Retina (tissue), 1 donor: ENCODE data around the gene ANKRD33.
A peak's percentile ranks its signal among the peaks of the same experiment; 100 is the strongest.

Experiments
- DNase-seq: peaks from one replicate; pipeline ENCODE4 v3.0.0-alpha.2; 2016

Gene ANKRD33

DNA sequence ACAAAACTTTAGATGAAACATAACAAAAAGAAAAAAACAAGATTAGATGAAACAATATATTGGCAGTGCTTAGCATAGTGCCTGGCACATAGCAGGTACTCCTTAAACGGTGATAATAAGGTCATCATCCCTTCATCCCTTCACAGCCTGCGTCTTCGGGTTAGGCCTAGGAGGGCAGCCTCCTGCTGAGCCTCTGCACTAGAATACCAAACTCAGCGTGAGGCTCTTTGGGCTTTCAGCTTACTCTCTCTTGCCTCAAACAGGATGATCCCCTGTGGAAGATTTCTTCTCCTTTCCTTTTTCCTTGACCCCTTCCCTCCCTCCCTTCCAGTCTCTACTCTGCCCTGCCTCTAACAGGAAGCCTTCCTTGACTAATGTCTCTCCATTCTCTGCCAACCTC, 25.0 kb upstream of the ANKRD33 start:
- DNase-seq, result no peak

GRCh38 chr12:51863363-51863932, 24.5 kb upstream of the ANKRD33 start:
- peak; percentile 64 for DNase-seq

DNA sequence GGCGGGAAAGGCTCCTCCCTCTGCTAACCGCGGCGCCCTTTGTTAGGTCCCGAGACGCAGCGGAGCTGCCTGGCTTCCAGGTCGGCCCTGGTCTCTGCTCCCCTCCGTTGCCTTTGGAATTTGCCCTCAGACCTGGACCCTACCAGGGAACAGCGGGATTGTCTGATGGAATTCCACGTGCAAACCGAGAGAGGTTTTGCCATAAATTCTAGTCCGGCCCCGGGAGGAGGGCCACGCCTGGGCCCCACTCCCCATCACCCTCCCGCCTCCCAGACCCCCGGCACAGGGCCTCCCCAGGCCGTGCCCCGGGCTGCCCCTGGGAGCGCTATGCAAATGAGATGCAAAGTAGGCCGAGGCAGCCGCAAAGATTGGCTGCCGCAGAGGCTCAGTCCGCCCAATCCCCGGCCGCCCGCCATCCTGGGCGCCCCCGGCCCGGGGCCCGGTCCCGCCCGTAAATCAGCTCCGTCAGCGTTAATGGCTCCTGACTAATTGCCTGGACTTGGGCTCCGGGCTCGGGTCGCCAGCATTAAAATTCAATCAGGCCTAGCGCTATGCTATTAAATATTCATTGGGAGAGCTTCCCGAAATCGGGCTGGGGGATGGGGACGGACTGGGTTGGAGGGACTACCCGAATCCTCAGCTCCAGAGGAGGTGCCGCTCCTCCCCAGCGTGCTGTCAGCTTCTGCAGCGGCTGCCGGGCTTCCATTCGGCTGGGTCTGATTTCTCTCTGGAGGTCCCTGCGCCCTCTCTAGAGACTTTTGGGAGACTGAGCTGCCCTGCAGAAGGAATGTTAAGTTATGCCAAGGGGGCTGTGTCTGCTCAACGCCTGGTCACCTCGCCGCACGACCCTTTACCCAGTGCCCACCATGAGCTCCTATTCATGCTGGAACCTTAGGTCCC, 23.7 kb upstream of the ANKRD33 start:
- peak; percentile 92 for DNase-seq

GRCh38 chr12:51864833-51865670, 22.9 kb upstream of the ANKRD33 start:
- DNase-seq, result peak; percentile 75

DNA sequence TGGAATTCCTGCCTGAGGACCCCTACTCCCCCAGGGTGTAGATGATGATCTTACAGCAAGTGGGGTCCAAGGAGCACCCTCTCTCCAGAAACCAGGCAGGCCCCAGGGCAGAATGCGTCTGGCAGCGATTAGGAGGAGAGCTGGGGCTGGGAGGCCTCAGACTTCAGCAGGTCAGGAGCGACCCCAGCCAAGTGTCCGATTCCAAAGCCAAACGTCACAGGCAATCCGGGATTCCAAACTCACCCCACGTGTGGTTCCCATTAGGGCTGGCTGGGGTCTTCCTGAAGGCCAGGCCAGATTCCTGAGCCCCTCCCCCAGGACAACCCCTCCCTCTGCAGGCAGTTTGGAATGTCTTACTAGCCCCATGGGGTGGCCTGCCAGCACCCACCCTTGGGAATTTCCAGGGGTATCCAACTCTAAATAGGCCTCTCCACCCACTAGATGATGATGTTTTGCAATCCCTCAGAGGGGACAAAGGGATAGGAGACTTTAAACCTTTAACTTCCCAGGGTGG, 22.1 kb upstream of the ANKRD33 start:
- no peak for DNase-seq

GRCh38 chr12:51866324-51866723, 21.6 kb upstream of the ANKRD33 start:
- no peak for DNase-seq

DNA sequence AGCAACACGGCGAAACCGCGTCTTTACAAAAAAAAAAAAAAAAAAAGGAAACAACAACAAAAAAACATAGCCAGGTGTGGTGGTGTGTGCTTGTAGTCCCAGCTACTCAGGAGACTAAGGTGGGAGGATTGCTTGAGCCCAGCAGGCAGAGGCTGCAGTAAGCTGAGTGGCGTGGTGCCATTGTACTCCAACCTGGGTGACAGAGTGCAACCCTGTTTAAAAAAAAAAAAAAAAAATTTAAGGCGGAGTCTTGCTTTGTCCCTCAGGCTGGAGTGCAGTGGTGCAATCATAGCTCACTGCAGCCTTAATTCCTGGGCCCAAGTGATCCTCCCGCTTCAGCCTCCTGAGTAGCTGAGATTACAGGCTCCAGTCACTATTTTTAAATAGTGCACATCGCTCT, 21.1 kb upstream of the ANKRD33 start:
- no peak for DNase-seq

- no peak for DNase-seq
Measured at GRCh38 chr12:51867371-51867770, 20.5 kb upstream of the ANKRD33 start.

GRCh38 chr12:51867796-51868428, 20.0 kb upstream of the ANKRD33 start:
- DNase-seq, result no peak

DNA sequence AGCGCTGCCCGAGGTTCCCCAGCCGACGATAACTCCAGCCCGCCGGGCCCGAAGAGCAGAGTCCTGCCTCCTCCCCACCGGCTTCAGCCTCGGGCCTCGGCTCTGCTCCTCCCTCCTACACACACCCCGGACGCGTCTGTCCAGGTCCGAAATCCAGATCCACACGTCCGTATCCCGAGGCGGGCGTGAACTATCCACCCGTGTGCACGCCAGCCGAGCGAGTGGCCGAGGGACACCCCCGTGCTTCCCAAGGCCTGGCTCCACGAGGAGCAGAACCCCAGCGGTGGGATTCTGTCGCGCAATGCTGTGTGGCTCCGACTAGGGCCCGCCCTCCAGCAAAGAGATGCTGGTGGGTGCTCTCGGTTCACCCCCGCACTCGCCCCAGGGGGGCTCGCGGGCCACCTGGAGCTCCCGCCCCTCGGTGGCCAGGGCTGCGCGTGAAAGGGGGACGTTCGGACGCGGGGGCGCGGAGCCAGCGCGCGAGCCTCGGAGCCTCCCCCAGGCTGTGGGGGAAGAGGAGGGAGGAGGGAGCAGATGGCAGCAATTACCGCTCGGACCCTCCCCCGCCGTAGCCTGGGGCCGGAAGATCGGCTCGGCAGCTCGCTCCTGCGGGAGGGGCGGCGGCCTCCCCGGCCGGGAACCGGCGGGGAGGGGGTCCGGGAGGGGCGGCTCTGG, 18.9 kb upstream of the ANKRD33 start:
- peak; percentile 85 for DNase-seq

DNA sequence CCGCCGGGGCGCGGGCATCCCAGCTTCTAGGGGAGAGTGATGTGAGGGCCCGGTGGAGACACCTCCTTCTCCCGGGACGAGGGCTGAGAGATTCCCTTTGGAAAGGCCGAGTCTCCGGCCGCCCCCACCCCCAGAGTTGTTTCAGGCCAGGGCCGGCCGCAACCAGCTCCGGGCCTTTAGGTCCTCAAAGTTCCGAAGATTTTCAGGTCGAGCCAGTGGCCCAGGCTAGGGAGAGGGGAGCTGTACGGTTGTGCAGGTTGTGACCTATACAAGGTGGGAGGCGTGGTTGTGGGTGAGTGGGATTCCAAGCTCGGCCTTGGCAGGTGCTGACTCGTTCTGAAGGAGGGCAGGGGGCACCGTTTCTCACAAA, 18.4 kb upstream of the ANKRD33 start:
- peak; percentile 60 for DNase-seq

GRCh38 chr12:51869931-51870330, 18.0 kb upstream of the ANKRD33 start:
- DNase-seq, result no peak

DNA sequence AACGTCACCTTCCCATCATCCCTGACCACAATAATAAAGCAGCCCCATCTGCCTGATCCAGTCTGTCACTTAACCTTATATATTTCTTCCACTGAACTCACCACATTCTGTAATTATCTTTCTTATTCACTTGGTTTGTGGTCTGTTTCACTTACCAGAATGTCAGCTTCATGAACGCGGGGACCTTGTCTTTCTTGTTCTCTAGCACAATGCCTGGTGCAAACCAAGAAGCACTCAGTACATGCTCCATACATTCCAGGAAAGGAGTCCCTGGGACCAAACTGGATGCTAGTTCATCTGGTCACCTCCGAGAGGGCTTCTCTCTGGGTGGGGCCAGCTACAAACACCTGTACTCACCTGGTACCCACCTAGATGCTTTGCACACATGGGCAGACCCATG, 17.4 kb upstream of the ANKRD33 start:
- DNase-seq, result no peak

DNA sequence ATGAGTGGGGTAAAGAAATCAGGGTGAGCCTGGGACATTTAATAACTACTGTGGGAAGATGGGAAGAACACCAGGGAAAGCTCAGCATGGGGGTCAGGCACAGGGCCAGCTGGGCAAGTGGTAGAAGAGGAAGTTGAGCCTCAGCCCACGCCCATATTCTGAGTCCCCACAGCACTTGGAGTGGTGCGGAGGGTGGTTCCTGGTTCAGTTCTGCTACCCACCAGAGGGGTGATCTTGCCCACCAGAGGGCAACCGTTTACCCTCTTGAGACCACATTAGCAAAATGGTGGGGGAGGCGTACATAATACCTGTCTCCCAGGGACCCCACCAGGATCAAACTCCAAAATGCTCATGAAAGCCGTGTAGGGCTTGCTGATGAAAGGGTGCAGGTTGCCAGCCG, 16.8 kb upstream of the ANKRD33 start:
- no peak for DNase-seq

DNA sequence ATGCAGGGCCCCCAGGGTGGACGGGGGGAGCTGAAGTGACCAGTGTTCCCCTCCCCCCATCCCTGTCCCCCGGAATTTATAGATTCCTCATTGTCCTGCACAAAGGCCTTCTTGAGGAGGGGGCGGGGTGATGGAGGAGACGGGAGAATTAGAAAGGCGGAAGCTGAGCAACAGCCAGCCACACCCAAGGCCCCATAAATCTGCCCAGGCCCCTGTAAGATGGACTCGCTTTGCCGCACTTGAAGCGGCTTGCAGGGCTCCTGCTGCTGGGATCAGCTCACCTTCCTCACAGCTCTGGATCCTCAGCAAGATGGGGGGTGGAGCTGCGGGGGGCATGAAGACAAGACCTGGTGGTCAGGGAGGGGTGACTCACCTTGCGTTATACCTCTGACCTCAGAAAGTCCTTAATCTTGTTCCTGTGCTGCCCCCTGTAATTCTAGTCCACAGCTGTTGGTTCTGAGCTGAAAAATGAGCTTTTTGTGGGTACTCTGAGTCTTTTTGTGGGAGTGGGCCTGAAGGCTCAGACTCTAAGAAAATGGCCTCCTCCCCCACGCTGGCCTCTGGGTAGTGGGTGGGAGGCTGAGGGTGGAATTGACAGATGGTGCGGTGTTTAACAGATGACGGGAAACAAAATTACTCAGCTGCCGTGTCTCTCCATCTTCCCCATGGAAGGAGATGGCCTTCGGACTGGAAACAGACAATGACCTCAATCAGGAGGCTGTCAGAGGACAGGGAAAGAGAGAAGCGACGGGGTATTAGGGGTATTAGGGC, 15.8 kb upstream of the ANKRD33 start:
- no peak for DNase-seq

DNA sequence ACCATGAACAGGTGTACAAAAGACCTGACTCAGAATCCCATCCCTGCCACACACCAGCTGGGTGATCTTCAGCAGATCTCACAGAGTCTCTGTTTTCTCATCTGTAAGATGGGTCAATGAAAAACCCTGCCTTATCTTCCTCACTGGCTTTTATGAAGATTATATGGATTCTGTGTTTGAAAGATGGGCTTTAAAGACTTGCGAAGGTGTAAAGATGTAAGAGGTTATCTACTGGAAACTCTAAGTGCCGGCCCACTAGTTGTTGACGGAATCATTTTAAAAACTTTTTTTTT, 15.3 kb upstream of the ANKRD33 start:
- no peak for DNase-seq

DNA sequence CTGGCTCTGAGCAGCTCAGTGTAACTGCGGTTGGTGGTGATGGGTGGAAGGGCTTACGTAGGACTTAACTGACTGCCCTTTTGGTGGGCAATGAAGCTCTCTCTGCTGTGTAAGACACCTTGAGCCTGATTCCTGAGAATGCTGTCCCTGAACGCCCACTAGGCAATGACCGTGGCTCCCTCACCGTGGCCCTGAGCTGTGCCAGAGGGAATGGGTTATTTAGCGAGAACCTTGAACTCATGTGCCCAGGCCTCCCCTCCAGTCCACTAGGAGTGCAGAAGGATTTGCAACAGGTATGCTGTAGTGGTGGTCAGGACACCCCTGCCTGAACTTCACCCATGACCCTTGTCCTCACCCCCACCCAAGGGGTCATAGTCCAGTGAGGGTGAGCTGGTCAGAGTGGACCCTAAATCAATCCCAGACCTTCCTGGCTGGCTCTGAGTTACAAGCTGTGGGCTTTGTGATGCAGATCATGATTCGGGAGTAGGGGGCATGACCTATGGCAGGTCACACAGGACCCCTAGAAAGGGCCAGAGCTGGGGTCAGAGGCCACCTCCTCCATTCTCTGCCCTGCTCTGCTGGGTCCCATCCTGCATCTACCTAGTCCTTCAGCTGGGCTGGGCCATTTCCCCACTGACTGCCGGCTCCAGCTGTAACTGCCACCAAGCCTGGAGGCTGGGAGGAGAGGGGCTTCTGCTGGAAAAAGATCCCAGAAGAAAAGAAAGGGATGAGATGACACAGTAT, 14.5 kb upstream of the ANKRD33 start:
- DNase-seq, result no peak

DNA sequence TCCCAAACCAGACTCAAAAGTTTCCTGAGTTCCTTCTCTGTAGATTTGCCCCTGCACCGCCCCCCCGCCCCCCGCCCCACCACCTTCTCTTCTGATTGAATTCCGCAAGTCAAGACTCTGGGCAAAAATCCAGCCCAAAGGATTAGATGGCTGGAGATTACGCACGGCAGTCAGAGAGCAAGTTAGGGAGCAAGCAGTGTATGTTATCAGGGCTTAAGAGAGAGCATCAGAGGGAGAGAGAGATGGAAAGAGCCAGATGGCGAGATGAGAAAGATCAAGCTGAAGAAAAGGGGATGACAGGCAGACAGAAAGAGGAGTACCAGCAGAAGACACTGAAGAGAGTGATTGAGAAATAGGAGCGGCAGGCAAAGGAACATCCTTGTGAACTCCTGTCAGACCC, 13.9 kb upstream of the ANKRD33 start:
- DNase-seq, result no peak

GRCh38 chr12:51874486-51874885, 13.4 kb upstream of the ANKRD33 start:
- no peak for DNase-seq

GRCh38 chr12:51879102-51879501, 8.8 kb upstream of the ANKRD33 start:
- DNase-seq, result no peak

DNA sequence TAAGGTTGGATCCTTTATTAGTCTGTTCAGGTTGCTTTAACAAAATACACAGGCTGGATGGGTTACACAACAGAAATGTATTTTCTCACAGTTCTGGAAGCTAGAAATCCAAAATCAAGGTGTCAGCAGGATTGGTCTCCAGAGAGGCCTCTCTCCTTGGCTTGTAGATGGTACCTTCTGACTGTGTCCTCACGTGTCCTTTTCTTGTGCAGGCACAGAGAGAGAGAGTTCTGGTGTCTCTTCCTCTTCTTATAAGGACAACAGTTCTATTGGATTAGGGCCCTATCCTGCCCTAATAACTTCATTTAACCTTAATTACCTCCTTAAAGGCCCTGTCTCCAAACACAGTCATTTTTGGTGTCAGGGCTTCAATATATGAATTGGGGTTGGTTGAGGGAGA, 4.6 kb upstream of the ANKRD33 start:
- DNase-seq, result no peak
